Endothelial cell of umbilical vein (primary cell): ENCODE data around the gene CUX1. TPM values are rescaled to one million over a fixed set of nuclear protein-coding genes. Genes with fewer than 3 reads are reported as not detected.

Experiments
- BruUV-seq: library from RNA; stranded (reverse); fragments of 400-500 nt; replicated peaks from 2 replicates; lab custom pipeline; 2021; lab: Mats Ljungman, UMichigan
- CTCF ChIA-PET: fragments of 300-600, 350-600 bp; sonication (Branson Sonifier 250); formaldehyde crosslinking; loops from one replicate; lab custom pipeline; 2021; ENCODE audit warnings: antibody characterized with exemption, inconsistent platforms; lab: Charles Lee
- POLR2A ChIA-PET: fragments of 300-600, 350-600 bp; sonication (Branson Sonifier 250); formaldehyde crosslinking; loops from one replicate; lab custom pipeline; 2021; ENCODE audit warnings: antibody characterized with exemption, inconsistent platforms; lab: Charles Lee
- DNase-seq: peaks from one replicate; pipeline ENCODE4 v3.0.0-alpha.2; 2011; ENCODE audit warnings: low read depth, low spot score
- FAIRE-seq: peaks from 2 replicates; lab custom pipeline; 2011; peaks lifted over from hg19 to GRCh38; lab: Jason Lieb, UNC
- H2AFZ ChIP-seq: 2 replicates; pipeline ENCODE4 v1.6.0; 2012; ENCODE audit warnings: low read depth, low read length, control low read depth, inconsistent platforms
- H3K27ac ChIP-seq: 2 replicates; pipeline ENCODE4 v1.5.1; 2011; ENCODE audit warnings: low read depth, mild to moderate bottlenecking, control low read depth, low read length, moderate library complexity; ENCODE audit not compliant: insufficient read depth
- H3K27me3 ChIP-seq, 2 experiments: 2 replicates each; pipeline versions ENCODE4 v1.6.0 to v1.6.1; 2011; ENCODE audit warnings: low read length in 2 of 2, mixed read lengths in 1 of 2; ENCODE audit not compliant: control insufficient read depth in 2 of 2, insufficient read depth in 2 of 2
- H3K36me3 ChIP-seq, 2 experiments: 2 replicates in 1 of 2; 3 replicates in 1 of 2; pipeline ENCODE4 v1.5.1; 2011; ENCODE audit warnings: low read length in 2 of 2, mild to moderate bottlenecking in 1 of 2, moderate library complexity in 1 of 2; ENCODE audit not compliant: control insufficient read depth in 2 of 2, insufficient read depth in 2 of 2; ENCODE audit errors: extremely low read depth in 1 of 2
- H3K4me1 ChIP-seq: 3 replicates; pipeline ENCODE4 v1.5.1; 2011; ENCODE audit warnings: mild to moderate bottlenecking, low read length; ENCODE audit not compliant: control insufficient read depth, insufficient read depth; ENCODE audit errors: extremely low read depth
- H3K4me2 ChIP-seq: 2 replicates; pipeline ENCODE4 v1.6.1; 2011; ENCODE audit warnings: low read length, control low read depth, mixed read lengths; ENCODE audit not compliant: insufficient read depth
- H3K4me3 ChIP-seq, 3 experiments: fragments of 200-600 bp in 1 of 3; sonication (generic), shearing (Covaris generic) in 1 of 3; replicated peaks in 1 of 3; 2 replicates each; pipeline ENCODE4 v1.5.1; 2011 to 2016; ENCODE audit warnings: control low read depth in 3 of 3, low read length in 3 of 3, mild to moderate bottlenecking in 2 of 3, inconsistent platforms in 1 of 3, low read depth in 1 of 3, moderate library complexity in 1 of 3; ENCODE audit not compliant: insufficient read depth in 1 of 3
- H3K79me2 ChIP-seq: 2 replicates; pipeline ENCODE4 v1.6.0; 2012; ENCODE audit warnings: low read length, inconsistent platforms; ENCODE audit not compliant: control insufficient read depth, insufficient read depth
- H3K9ac ChIP-seq: replicated peaks from 2 replicates; pipeline ENCODE3; 2011; ENCODE audit warnings: low read length, control low read depth; ENCODE audit not compliant: insufficient read depth; ENCODE audit errors: extremely low read depth
- H3K9me1 ChIP-seq: replicated peaks from 3 replicates; pipeline ENCODE4 v1.6.0; 2011; ENCODE audit warnings: mild to moderate bottlenecking, low read length; ENCODE audit not compliant: control insufficient read depth, insufficient read depth; ENCODE audit errors: extremely low read depth
- H3K9me3 ChIP-seq: replicated peaks from 2 replicates; pipeline ENCODE4 v1.5.1; 2012; ENCODE audit warnings: low read length, inconsistent platforms; ENCODE audit not compliant: control insufficient read depth, insufficient read depth
- H4K20me1 ChIP-seq: replicated peaks from 2 replicates; pipeline ENCODE3; 2011; ENCODE audit warnings: mild to moderate bottlenecking, low read length; ENCODE audit not compliant: control insufficient read depth, insufficient read depth; ENCODE audit errors: extremely low read depth
- EZH2 ChIP-seq: IDR thresholded peaks from 2 replicates; pipeline ENCODE4 v1.6.1; 2012; ENCODE audit warnings: borderline replicate concordance, low read depth, mild to moderate bottlenecking, moderate library complexity, low read length, inconsistent platforms; ENCODE audit not compliant: severe bottlenecking
- FOS ChIP-seq: IDR thresholded peaks from 2 replicates; pipeline ENCODE4 v1.6.1; 2011; ENCODE audit warnings: mild to moderate bottlenecking, low read length, moderate library complexity, borderline replicate concordance; ENCODE audit not compliant: insufficient read depth
- GATA2 ChIP-seq: IDR thresholded peaks from 2 replicates; pipeline ENCODE4 v1.7.0; 2011; ENCODE audit warnings: low read depth, mild to moderate bottlenecking, moderate library complexity, mixed read lengths, low read length; ENCODE audit not compliant: insufficient read length, insufficient read depth
- JUN ChIP-seq: IDR thresholded peaks from 2 replicates; pipeline ENCODE4 v1.6.1; 2011; ENCODE audit warnings: borderline replicate concordance, low read depth; ENCODE audit not compliant: insufficient read length, insufficient read depth
- MYC ChIP-seq: IDR thresholded peaks from one replicate; pipeline ENCODE4 v1.6.1; 2011; ENCODE audit warnings: mild to moderate bottlenecking, low read depth, low read length
- POLR2A ChIP-seq: IDR thresholded peaks from 2 replicates; pipeline ENCODE4 v1.6.1; 2012; ENCODE audit warnings: low read depth, mild to moderate bottlenecking, control low read depth, low read length
- POLR2AphosphoS5 ChIP-seq: IDR thresholded peaks from 2 replicates; pipeline ENCODE4 v1.6.1; 2012; ENCODE audit warnings: low read depth, mild to moderate bottlenecking, control low read depth, low read length, moderate library complexity; ENCODE audit not compliant: insufficient read depth
- dilution Hi-C: fragments of 300-500 bp; cut with MboI; formaldehyde crosslinking; loops from one replicate; pipeline ENCODE4 v1.15.0; 2019; ENCODE audit warnings: low sequenced_read_pairs; ENCODE audit not compliant: extremely low pct_ligation_motif_present
- intact Hi-C: fragments of 100-400 bp; cut with micrococcal nuclease; formaldehyde crosslinking; loops from one replicate; pipeline ENCODE4 v1.10.0; 2022
- polyA plus RNA-seq, 4 experiments: library from polyadenylated mRNA; depleted of rRNA in 3 of 4; stranded (reverse) in 3 of 4; unstranded in 1 of 4; fragments of >200 nt; gene quantifications; 2 replicates each; pipeline versions ENCODE4 v1.2.1 to v1.2.3, GENCODE V29; 2011 to 2012; ENCODE audit warnings: missing spikeins in 1 of 4
- total RNA-seq: library from RNA; stranded (reverse); gene quantifications from 2 replicates; pipeline ENCODE4 v1.2.3, GENCODE V29; 2021
- TF ChIP-seq, protein P1 (sequence below): IDR thresholded peaks from 2 replicates; pipeline ENCODE4 v1.6.1; 2011; ENCODE audit not compliant: insufficient read depth, insufficient read length
- TF ChIP-seq, protein P2 (sequence below), 2 donors: IDR thresholded peaks; 1 replicate in 1 of 2; 2 replicates in 1 of 2; pipeline ENCODE4 v1.5.1; 2011; ENCODE audit warnings: low read length in 2 of 2, mild to moderate bottlenecking in 2 of 2, moderate library complexity in 2 of 2, control low read depth in 1 of 2, inconsistent platforms in 1 of 2, low read depth in 1 of 2; ENCODE audit not compliant: insufficient read depth in 1 of 2; ENCODE audit errors: extremely low read depth in 1 of 2

Gene CUX1
- total and polyA plus RNA-seq, 2 donors (not counting 3 experiments of a cell fraction or from before 2014, with no cell fraction given): 13.8 to 49.8 TPM

DNA sequence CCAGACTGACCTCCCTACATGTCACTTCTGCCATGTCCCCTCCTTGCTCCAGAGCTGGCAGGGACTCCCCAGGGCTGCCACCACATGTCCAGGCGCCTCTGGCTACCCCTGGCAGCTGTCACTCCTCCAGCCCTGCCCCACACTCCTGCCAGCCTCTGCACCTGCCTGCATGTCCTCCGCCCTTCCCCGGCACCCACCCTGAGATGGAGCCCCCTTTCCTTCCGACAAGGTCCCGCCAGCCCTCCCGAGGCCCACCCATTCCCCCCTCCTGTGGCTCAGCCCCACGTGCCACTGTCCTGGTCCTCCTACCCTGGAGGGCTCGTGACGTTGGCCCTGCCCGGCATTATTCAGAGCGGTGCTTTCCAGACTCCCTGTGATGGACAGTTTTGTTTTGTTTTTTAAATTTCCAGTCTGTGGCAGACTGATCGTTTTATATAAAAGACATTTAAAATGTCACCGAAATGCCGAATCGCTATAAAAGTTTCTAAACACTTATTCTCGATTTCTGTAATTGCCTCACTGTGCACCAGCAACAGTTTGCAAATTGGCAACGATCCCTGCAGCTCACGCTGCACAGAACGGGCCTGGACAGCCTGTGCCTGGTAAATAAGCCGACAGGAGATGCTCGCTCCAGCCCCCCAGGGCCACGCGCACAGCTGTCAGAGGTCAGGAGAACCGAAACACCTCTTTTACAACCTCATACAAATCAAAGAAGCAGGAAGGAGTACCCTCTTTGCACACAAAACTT, 358.2 kb downstream of the CUX1 start:
- no peaks in the 10 kb centered on the region for H3K27me3 ChIP-seq

DNA sequence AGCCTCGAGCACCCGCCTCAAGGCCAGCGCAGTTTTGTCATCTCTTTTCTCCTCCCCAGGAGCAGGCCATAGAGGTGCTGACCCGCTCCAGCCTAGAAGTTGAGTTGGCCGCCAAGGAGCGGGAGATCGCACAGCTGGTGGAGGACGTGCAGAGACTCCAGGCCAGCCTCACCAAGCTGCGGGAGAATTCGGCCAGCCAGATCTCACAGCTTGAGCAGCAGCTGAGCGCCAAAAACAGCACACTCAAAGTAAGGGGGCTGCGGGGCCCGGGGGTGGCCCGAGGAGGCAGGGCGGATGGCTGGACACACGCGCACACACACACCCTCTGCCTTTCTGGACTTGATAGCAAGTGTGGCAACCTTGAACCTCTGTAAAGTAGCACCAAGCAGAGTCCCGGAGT, 361.0 kb downstream of the CUX1 start:
- H2AFZ ChIP-seq: no peak overlapping the region
- ChIA-PET POLR2A (no interaction called here), CTCF (interaction anchor here (1.1 kb wide), 1 partner anchor 10 kb away, joined by 3 read pairs; no protein-coding TSS in a partner anchor)
- H3K9ac ChIP-seq: no peak overlapping the region
- H3K4me1 ChIP-seq: no peaks in the 10 kb centered on the region
- H3K36me3 ChIP-seq: peaks cover 0 to 7% of the 10 kb centered on the region in 2 experiments
- H3K4me3 ChIP-seq: no peak overlapping the region
- no peak overlapping the region for H3K4me2 ChIP-seq
- no TSS peak for BruUV-seq
- dilution Hi-C loops: no loop called here
- H3K9me3 ChIP-seq: no peaks in the 10 kb centered on the region
- FAIRE-seq (no peak), DNase-seq (no peak)
- no peaks in the 10 kb centered on the region for H3K79me2 ChIP-seq
- no peaks in the 10 kb centered on the region for H3K9me1 ChIP-seq
- H4K20me1 ChIP-seq: no peaks in the 10 kb centered on the region
- no peaks in the 10 kb centered on the region for H3K27me3 ChIP-seq
- no peak overlapping the region for H3K27ac ChIP-seq
- TF ChIP-seq, protein P1, sequence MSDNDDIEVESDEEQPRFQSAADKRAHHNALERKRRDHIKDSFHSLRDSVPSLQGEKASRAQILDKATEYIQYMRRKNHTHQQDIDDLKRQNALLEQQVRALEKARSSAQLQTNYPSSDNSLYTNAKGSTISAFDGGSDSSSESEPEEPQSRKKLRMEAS: no peak
- TF ChIP-seq FOS: no peak
- TF ChIP-seq GATA2: no peak
- TF ChIP-seq MYC: no peak
- no peak for TF ChIP-seq POLR2A
- TF ChIP-seq POLR2AphosphoS5: no peak
- no peak for TF ChIP-seq EZH2
- TF ChIP-seq JUN: no peak
- TF ChIP-seq, protein P2, sequence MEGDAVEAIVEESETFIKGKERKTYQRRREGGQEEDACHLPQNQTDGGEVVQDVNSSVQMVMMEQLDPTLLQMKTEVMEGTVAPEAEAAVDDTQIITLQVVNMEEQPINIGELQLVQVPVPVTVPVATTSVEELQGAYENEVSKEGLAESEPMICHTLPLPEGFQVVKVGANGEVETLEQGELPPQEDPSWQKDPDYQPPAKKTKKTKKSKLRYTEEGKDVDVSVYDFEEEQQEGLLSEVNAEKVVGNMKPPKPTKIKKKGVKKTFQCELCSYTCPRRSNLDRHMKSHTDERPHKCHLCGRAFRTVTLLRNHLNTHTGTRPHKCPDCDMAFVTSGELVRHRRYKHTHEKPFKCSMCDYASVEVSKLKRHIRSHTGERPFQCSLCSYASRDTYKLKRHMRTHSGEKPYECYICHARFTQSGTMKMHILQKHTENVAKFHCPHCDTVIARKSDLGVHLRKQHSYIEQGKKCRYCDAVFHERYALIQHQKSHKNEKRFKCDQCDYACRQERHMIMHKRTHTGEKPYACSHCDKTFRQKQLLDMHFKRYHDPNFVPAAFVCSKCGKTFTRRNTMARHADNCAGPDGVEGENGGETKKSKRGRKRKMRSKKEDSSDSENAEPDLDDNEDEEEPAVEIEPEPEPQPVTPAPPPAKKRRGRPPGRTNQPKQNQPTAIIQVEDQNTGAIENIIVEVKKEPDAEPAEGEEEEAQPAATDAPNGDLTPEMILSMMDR (IDR thresholded peaks at IDR 0.05; ENCODE audit: extremely low read depth in 1 of 2, insufficient read depth in 1 of 2, low read depth in 1 of 2, low read length in 2 of 2): no peak
- intact Hi-C loops: no loop called here

More for the DNA sequence above, 358.2 kb downstream of the CUX1 start:
- FAIRE-seq: no peak
- no peak overlapping the region for H3K4me2 ChIP-seq
- H3K9ac ChIP-seq: no peak overlapping the region
- DNase-seq: no peak
- no peaks in the 10 kb centered on the region for H3K79me2 ChIP-seq
- intact Hi-C loops: no loop called here
- no peaks in the 10 kb centered on the region for H3K4me1 ChIP-seq
- BruUV-seq: no TSS peak
- H3K9me1 ChIP-seq: no peaks in the 10 kb centered on the region
- peaks cover 0 to 7% of the 10 kb centered on the region in 2 experiments for H3K36me3 ChIP-seq
- H3K9me3 ChIP-seq: no peaks in the 10 kb centered on the region
- no peak overlapping the region for H3K4me3 ChIP-seq
- H4K20me1 ChIP-seq: no peaks in the 10 kb centered on the region
- POLR2A ChIA-PET: no interaction called here
- dilution Hi-C loops: no loop called here
- H3K27ac ChIP-seq: no peak overlapping the region
- no peak for TF ChIP-seq JUN
- no peak overlapping the region for H2AFZ ChIP-seq
- CTCF ChIA-PET: interaction anchor here (0.8 kb wide), 1 partner anchor 633 kb away, joined by 3 read pairs; no protein-coding TSS in a partner anchor
